Stimulated activated CD4-positive, alpha-beta T cell treated with anti-CD3 and anti-CD28 coated beads, Interleukin-2, amount 100 ng/mL, for 24 hours (primary cell): ENCODE results near the gene RASGEF1C.

ENCODE experiments used
- DNase-seq, 2 donors: peaks; one replicate each; pipeline ENCODE4 v3.0.0-alpha.2; 2020

Gene RASGEF1C

DNA sequence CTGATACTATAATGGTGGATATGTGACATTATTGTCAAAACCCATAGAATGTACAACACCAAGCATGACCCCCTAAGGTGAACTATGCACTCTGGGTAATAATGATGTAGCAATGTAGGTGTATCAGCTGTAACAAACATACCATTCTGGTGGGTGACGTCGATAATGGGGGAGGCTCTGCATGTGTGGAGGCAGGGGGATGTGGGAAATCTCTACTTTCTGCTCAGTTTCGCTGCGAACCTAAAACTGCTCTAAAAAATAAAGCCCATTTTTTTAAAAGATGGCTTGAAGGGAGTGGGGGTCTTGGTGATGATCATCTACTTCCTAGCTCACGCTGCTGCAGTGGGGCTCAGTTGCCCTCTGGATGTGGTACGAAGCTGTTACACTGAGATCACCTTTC, 51.1 kb downstream of the RASGEF1C start:
- no peak for DNase-seq

DNA sequence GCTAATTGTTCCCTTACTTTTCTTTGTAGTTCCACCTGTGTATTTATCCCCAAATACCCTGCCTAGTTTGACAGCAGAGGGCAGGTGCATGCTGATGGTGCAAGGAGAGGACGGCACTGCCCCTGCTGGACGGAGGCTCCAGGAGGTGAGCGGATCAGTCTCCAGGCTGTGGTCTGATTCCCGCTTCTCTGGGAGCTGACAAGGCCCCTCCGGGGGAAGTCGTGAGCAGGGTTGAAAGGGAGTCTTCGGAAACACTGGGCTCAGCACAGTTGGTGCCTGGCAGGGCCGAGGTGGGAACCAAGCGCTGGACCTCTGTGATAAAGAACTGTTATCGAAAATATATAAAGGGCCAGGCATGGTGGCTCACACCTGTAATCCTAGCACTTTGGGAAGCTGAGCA, 52.9 kb downstream of the RASGEF1C start:
- no peak for DNase-seq

DNA sequence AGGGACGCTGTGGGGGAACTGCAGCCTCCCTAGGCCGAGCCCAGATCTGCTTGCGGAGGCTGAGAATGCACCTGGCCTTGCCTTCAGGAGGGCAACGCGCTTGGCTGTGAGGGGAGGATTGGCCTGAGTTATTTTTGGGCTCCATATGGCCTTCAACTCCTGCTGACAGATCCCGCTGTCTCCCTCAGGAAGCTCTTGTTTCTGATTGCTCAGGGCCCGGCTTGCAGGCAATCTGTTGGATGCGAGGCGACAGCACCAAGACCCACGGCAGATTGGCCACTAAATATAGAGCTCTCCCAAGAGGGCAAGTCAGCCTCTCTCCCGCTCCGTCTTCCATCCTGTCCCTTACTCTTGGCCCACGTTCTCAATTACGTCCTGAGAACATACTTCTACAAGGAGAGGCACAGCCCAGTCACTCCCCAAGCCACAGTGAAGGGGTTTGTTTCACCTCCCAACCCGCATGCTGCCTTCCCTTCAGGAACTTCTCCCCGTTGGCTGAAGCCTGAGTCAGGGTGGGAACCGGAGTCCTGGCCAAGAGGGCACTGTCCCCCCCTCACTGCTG, 53.6 kb downstream of the RASGEF1C start:
- no peak for DNase-seq

DNA sequence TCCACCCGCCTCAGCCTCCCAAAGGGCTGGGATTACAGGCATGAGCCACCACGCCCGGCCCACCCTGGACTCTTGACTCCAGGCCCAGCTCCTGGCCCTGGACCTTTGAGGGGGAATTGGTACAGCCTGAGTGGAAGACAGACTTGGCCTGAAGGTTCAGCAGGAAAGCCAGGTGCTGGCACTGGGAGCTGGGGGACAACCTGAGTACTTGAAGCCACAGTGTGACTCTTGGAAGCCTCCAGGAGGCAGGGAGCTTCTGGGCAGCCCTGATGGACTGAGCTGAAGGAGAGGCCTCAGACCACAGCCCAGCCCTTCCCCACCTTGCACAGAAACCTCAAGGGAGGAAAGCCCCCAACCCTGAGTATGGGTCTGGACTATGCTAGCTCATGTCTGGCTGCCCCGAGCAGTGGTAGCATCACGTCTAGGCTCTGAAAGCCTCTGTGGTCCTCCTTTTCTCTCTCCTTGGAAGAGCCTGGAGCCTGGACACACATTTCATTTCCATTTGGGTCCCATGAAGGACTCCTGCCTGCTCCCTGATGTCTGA, 54.1 kb downstream of the RASGEF1C start:
- DNase-seq, result no peak

DNA sequence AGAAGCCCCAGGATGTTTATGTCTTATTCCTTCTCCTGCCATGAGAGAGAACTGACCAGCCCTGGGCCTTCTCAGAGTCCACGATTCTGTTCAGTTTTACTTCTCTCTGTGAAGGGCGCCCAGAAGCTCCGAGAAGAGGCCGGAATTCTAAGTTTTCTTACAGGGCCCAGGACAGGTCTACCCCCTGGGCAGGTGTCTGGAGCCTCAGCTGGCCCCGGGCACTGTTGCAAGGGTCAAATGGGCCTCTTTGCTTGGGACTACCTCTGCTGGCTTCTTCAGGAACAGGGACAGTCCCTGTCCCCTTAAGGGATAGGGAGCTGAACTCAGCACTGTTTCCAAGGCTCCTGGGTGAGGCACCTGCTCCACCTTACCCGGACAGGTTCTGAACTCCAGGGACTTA, 55.0 kb downstream of the RASGEF1C start:
- no peak for DNase-seq

DNA sequence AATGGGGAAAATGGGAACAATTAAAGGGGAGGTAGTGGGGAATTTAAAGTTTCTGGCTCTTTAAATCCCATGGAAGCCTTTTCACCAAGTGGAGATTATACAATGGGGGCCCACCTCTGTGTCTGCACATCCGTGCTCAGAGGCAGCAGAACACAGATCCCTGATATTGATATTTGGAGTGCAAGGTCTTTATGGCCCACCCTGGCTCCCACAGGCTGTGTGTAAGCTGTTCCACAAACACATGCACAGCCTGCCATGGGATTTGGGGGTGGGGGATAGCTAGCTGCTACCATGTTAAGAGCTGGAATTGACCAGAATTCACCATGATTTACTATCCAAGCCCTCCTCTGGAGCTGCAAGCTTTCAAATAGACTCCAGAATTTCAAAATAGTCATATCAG, 55.9 kb downstream of the RASGEF1C start:
- no peak for DNase-seq

DNA sequence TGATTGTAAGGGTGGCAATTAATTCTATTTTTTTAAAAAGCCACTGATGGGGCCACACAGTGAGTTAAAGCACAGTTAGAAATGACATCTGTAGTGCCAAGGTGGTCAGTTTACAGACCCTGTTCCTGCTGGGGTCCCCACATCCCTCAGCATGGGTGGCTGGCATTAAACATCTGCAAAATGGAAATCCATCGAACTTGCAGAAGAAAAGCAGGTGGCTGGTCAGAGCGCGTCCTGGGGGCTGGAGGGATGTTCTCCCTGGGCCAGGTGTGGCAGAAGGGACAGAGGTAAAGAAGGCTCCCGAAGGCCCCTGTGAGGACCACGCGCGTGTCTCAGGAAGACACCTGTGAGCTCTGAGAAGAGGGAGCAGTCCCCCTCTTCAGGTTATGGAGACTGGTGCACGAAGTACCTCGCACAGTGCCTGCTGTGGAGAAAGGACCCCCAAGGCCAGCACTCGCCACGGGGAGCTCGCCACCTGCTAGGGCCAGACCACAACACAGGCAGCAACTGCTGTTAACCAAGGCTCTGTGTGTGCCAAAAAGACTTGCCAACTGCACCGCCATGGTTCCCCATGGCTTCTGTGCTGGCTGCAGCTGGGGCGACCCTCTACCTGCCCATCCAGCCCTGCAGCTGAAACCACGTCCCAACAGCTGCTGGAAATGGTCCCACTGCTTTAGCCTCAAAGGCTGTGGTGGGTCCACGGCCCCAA, 65.2 kb downstream of the RASGEF1C start:
- no peak for DNase-seq

DNA sequence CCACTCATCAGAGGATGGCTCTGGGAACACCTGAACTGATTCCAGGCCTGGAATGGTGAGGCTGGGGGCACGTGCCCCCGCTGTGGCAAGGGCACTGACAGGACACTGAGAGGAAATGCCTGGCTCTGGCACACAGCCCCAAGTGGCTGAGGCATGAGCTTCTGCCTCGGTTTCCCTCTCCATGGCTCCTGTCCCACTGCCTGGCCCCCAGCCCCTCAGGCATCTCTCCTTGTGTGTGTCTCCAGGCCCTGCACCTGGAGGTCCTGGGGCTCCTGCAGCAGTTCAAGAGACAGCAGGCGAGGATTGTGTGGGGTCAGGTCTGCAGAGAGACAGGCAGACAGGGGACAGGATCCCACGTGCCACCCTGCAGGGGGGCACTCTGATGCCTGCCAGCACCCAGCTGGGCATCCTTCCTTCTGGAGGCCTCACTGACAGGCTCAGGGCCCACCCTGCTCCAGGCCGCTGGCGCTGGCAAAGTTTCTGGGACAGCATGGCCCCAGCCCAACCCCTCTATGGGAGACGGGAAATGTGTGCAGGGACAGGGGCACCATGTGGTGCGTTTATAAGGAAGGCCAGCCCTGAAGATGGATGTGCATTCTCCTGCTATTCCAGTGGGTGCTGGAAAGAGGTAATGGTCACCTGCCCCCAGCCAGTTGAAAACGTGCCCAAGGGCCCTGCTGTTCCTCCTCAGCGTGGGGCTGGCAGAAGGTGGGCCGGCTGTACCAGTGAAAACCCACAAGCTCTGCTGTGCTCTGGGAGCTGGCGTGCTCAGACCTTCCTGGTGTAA, 66.0 kb downstream of the RASGEF1C start:
- no peak for DNase-seq

DNA sequence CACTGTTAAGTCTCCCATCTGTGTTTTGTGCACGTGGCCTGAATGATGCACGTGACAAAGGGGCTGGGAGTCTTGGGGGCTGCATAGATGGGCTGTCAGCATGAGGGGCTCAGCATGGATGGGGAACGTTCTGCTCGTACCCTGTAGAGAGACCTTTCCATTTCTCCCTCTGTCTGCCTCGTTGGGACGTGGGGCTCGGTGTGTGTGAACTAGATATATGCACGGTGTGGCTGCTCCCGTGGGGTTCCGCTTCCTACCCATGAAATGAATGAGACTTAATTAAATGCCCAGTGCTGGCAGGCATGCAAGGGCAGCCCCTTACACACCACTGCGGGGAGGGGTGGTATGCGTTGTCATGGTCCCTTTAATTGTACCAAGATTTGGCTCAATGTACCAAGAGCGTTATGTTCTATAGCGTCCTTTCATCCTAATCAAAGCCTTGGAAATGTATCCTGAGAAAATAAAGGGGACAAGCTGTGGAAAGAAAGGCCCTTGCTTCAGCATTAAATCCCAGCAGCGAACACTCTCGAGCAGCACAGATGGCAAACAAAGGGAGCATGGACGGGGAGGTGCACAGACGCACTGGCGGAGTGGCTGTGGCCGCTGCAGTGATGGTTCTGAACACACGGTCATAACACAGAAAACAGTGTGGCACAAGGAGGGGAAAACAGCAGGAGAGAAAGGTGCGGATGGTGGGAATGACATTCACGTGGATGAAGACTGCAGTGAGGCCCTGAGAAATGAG, 66.8 kb downstream of the RASGEF1C start:
- no peak for DNase-seq

DNA sequence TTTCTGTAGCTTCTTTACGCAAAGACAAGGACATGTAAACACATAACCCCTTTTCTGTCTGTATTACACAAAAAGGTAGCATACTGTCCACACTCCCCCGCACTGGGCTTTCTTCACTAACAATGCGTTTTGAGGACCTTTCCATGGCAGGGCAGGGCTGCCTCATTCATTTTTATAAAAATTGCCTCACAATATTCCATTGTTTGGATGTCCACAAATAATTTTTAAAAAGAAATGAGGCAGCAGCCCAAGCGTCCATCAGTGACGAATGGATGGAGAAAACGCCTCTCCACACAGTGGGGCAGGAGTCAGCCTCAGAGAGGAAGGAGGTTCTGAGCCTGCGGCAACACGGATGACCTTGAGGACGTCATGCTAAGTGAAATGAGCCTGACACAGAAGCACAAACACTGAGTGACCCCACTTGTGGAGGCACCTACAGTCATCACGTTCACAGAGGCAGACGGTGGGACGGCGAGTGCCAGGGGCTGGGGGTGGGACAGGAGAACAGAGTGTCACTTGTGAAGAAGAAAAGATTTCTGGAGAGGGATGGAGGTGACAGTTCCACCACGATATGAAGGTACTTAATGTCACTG, 67.8 kb downstream of the RASGEF1C start:
- DNase-seq, result no peak

DNA sequence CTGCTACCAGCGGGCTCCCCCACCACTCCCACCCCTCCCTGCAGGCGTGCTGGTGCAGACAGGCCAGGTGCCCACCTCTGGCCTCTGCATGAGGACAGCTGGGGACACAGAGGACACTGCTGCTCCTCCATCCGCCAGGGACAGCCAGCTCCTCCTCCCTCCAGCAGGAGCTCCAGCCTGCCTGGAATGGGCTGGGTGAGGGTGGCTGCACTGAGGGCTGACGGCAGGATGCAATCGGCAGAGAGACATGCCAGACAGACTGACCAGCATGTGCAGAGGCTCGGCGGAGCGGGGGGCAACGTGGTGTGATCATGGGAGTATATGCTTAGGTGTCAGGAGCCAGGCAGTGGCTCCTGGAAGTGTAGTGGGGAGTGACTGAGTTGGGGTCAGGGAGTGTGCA, 68.4 kb downstream of the RASGEF1C start:
- no peak for DNase-seq

DNA sequence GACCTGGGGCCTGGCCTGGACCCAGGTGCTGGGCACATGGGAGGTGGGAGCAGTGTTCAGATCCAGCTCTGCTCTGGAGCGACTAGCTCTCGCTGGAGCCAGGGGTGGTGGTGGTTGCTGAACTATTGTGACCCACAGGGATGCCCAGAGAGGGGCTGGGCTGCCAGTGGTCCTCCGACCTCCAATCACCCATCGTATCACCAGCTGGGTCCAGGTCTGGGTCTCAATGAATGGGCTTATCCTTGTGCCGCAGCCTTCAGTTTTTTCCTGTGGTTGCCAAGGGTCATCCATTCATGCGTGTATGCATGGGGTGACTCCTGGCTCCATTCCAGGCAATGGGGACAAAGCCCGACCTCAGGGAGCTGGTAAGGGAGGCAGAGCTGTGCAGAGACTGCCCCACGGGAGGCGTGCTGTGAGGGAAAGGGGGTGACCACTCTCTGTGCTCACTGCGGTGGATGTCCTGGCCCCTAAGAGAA, 68.9 kb downstream of the RASGEF1C start:
- no peak for DNase-seq

DNA sequence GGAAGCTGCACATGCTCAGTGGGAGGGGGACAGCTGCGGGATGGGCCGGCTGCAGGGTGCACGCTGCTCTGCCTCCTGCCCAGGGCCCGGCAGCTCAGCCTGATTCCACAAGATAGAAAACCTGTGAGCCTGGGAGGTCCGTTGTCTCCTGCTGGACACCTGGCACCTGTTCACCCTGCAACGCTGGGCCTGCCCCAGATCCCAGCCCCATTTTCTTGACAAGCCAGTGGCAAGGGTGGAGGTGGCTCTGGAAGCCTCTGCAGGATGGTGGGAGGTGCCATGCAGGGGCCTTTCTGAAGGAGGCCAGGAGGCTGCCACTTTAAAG, 69.3 kb downstream of the RASGEF1C start:
- no peak for DNase-seq

DNA sequence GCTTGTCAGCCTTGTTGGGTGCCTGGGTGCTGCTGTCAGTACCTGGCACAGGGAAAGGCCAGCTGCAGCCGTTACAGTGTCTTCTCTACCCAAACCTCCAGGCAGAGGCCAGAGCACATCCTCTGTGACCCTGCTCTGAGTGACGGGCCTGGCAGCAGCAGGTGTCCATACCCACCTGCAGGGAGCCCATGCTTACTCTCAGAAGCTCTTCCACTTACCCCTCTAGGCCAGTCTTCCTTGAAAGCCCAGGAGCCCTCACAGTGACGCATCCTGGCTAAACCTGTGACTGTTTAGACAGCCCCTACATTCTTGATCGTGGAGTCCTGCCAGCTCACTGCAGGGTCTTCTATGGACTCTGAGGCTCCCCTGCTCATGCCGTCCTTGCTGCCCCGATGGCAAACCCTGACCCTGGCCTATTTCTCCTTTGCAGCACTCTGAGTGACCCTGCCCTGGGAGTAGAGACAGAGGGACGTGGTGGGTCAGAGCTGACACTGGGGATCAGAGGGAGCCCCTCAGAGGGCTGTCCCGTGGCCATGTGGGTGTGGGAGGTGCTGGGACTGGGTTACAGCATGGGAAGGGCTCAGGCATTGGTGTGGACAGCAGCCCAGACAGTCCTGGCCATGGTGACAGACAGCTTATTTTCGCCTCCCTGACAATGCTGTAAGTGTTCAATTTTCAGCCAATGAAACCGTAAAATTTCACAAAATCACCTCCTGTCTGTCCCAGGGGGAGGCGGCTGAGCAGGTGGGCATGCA, 69.9 kb downstream of the RASGEF1C start:
- no peak for DNase-seq

DNA sequence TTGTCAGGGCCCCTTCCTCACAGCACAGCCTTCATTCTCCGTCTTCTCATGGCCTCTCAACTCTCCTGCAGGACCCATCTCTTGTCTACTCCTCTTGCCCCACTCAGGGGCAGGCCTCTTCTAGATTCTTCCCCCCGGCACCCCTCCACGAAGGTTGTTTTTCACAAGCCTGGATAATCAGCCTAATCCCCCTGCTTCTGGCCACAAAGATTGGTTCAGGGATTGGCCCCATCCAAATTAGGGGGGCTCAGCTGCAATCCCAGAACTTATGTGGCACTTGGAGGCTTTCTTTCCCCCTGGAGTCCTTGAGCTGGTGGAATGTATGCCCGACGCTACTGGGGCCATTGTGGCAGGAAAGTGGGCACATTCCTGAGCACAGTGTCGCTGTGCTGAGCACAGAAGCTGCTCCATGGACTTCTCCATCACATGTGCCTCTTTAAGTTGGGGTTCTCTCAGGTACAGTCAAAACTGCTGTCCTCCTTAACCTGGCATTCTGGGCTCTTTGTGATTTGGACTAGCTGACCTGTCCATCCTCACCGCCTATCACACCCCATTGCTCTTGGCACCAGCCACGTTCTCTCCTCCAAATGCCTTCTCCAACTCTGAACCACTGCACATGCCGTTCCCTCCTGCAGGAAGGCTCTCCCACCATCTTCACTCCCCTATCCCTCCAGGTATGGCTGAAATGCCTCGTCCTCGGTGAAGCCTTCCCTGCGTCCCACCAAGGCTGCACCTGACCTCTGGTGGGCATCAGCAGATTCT, 70.6 kb downstream of the RASGEF1C start:
- no peak for DNase-seq

DNA sequence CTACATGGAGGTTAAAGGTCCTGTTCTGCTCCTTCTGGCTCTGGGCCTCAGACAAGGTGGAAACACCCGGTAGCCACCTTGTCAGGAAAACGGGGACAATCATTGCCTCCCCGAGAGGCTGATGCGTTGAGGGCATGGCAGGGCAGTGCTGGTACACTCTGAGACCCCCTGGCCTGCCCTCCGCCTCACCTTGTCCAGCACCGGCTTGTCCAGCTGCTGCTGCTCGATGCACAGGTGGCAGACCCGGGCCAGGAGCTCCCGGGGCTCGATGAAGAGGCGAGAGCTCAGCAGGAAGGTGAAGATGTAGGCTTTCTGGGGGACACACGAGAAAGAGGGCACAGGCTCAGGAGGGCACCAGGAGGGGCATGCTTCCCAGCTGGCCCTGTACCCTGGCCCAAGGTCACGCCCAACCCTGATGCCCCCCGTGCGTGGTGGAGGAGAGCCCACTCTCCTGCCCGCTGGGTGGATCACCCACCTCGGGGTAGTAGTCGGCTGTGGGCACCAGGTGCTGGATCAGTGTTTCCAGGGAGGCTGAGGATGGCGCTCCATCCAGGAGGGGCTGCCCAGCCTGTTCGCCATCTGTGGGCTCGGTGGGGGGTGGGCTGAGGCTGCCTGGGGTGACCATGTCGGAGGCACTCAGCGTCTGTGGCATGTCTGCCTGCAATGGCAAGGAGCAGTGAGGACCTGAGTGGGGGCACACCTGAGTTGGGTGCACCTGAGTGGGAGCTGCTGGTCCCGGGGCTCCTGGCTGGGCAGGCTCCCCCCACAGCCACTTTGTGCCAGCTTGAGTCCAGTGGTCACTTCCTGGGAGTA, 71.4 kb downstream of the RASGEF1C start:
- no peak for DNase-seq

DNA sequence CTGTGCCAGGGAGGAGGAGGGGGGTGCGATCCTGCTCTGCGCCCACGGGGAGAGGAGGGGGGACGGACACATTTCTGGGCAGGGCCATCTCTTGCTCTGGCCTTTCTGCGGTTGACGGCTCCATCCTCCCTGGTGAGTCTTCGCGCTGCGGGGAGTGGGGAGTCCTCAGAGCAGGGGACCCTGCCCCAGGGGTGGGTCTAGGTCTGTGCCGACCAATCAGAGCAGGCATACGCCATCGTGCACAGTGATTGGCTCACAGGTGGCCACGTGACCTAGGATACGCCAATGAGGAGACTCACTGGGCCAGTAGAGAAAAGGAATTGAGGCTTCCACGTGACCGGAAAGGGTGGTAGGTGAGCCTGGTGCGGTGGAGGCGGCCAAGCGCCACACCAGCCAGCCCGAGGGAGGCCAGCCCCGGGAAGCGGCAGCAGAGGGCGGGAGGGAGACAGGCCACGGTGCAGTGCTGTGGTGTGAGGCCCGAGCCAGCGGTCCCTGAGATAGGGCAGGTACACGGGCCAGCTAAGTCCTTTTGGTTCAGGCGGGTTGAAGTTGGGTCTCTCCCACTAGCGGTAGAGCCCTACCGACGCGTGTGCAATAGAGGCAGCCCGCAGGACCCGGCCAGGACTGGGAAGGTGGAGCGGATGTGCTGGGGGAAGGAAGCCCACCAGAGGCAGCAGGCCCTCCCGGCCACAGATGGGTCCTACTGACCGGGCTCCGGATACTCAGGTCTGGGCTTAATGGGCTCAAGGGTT, 72.2 kb downstream of the RASGEF1C start:
- DNase-seq, result no peak

DNA sequence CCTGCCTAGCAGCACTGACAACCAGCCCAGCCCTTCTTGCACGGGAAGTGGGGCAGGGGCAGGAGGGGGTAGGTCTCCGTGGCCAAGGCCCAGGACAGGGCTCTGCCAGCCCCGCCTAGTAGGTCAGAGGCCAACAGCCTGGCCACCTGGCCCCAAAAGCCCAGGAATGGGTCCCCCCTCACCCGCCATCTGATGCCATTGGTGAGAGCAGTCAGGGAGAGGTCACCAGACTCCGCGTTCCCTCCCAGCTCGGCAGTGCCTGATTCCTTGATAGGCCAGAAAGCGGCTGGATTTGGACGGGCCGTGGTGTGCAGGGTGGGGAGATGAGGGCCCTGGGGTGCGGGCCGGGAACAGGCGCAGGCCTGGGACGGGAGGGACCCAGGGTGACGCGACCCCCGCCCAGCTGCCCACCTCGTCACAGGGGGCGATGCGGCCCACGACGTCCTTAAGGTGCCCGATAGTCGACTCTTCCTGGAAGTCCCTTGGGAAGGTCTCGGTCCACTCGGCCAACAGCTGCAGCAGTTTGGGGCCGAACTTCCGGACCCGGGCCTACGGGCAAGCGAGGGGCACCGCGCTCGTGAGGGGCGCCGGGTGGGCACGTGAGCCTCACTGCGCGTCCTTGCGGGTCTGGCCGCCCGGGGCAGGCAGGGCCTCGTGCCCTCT, 72.9 kb downstream of the RASGEF1C start:
- DNase-seq, result no peak
